ENCODE data around the gene TRPV4. TPM values are rescaled to one million over a fixed set of nuclear protein-coding genes. Genes with fewer than 3 reads are reported as not detected.
A peak's percentile ranks its signal among the peaks of the same experiment; 100 is the strongest.

The TRPV4 gene
- polyA plus RNA-seq, 4 donors = 1.5 to 19.7 (median 10.0) TPM

DNA sequence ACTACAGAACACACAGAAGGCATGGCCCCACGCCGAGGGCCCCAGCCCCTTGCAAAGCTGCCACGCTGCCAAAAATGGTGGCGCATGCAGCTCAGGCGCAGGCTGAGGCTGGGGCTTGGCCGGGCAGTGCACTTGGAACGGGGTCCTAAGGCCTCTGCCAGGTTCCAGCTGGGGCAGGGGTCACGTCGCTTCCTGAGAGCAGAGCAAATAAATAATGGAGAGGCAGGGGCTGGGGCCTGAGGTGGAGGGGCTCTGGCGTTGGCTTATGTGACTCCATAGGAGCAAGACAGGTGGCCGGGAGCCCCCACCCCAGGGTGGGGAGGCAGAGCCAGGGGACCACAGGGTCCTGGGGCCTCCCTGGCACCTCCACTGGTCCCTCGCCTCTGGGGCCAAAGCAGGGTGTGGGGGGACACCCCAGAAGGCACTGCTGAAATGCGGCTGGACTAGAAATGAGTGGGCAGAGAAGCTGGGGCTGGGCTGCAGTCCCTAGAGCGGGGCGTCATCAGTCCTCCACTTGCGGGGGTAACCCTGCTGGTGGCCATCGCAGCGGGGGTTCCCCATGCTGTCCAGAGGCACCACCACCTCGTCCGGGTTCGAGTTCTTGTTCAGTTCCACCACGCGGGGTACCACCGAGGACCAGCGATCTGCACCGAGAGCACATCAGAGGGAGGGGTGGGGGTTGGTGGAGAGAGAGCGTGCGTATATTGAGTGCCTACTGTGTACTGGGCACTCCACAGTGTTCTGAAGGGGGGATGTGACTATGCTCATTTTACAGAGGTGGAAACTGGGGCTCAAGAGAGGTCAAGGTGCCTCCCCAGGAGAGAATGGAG lies 49.8 kb downstream of the TRPV4 start:
- DNase-seq (ENCODE audit: low read depth in 4 of 4, low spot score in 3 of 4) = no peak

DNA sequence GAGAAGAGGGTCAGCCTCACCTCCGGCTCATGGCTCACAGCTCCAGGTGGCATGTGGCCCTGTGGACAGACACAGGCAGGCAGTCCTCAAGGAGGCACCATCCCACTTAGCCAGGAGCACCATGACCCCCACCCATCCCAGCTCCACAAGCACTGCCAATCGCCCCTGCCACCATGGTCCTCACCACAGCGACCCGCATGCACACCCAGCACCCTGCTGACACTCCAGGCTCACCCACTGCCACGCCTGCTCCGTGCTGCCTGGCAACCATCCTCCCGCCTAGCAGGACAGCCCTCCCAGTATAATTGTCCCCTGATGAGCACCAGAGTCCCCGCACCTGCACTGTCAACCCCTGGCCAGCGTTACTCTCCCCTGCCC lies 50.9 kb downstream of the TRPV4 start:
- no peak for DNase-seq (ENCODE audit: low read depth in 4 of 4, low spot score in 3 of 4)

DNA sequence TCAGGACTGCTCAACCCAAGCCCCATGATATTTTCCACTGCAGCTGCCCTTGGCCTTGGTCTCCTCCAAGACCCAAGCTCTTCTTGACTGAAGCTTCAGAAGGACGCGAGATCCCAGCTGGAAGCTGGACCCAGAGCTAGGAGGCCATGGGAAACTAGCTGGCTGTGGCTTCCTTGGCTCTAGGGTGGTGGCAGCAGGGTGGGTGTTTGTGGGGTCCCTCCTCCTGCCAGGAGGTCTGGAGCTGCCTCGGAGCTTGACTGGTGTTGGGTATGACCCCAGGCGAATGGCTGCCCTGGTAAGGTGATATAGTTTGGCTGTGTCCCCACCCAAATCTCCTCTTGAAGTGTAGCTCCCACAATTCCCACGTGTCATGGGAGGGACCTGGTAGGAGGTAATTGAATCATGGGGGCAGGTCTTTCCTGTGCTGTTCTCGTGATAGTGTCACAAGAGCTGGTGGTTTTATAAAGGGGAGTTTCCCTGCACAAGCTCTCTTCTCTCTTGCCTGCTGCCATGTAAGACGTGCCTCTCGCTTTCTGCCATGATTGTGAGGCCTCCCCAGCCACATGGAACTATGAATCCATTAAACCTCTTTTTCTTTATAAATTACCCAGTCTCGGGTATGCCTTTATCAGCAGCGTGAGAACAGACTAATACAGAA lies 51.4 kb downstream of the TRPV4 start:
- no peak for DNase-seq (ENCODE audit: low read depth in 4 of 4, low spot score in 3 of 4)

DNA sequence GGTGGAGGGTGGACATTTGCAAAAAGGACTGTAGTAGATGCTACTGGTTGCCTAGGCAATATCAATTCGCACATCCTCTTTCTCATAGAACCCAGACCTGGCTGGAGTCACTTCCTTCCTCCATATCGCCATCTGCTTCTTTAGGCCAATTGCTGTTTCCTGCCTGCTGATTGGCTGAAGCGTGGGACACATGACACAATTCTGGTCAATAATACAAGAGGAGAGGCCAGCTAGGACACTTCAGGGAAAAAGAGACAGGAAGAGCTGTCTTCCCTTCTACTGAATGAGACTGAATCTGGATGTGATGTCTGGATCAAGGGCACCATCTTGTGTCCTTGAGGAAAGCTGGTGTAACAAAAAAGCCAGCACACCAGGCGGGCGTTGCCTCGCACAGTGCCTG lies 53.8 kb downstream of the TRPV4 start:
- DNase-seq (ENCODE audit: low read depth in 4 of 4, low spot score in 3 of 4) = no peak

DNA sequence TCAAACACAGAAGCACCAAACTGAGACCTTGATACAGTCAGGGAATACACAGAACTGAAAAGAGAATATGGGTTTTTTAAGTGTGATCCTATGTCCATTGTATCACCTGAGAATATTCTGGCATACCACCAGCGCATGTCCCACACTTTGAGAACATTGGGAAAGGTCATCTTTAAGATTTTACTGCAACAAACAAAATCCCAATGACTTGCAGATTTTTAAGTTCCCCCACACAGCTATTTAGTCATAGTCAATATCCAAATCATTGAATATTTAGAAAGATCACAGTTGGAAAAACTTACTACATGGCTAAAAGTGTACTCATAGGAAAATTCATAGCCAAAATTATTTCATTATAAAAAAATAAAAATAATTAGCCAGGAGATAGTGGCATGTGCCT lies 54.5 kb downstream of the TRPV4 start:
- DNase-seq (ENCODE audit: low read depth in 4 of 4, low spot score in 3 of 4) = no peak

DNA sequence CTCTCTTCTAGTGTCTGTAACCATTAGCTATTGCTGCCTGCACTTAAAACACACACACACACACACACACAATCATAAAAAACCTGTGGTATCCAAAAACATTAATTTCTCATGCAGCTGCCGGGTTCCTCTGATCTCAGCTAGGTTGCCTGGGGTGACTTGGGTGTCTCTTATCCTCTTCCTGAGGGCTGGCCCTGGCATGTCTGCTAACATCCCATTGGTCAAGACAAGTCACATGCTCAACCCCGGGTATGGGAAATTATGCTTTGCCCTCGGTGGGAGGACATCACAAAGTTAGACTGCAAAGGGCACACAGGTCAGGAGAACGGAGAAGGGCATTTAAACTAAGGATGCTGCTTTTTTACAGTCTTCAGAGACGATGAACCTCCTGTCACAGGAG lies 55.7 kb downstream of the TRPV4 start:
- no peak for DNase-seq (ENCODE audit: low read depth in 4 of 4, low spot score in 3 of 4)

DNA sequence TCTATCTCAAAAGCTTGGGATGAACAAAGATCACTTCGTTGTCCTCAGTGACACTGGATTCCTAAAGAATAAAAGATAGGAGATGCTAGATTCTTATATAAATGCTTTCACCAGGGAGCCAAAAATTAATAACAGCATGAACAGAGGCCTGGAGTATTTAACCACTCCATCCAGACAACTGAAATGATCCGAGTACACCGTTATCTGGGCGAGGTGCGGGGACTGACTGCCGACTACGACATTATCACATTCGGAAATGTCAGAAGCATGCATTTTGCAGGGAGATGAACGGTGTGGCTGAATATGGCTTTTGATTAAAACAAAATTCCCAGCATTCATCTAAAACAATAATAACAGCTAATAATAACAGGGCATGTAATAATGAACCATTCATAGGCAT lies 56.6 kb downstream of the TRPV4 start:
- no peak for DNase-seq (ENCODE audit: low read depth in 4 of 4, low spot score in 3 of 4)

DNA sequence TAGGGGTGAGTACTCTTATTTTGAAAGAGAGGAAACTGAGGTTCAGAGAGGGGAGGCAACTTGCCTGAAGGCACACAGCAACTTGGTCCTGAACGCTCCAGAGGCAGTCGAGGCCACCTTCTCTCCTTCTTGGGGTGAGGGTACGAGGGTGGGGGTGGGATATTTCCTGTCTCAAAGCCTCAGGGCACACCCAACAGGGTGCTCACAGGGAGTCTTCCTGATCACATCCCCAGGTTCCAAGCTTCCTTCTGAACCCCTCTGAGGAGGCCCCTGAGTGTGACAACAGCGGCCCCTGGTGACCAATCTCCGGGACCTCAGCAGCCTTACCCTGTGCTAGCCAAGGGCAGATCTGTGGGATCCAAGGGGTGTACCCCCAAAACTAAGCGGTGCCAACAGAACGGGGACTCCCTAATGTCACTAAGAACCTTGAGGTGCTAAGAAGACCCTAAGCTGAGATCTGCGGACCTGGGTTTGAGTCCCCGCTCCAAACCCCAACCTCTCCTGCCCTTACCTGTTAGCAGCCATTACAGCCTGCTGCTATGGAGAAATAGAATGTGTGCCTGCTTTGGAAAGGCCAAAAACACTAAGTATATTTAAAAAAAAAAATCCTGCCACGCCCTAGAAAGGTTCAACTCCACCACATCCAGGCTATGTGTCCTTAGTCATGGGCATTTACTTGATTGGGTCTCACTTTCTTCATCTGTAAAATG lies 57.9 kb downstream of the TRPV4 start:
- peak; percentile 23 to 54 (median 46) for DNase-seq (ENCODE audit: low read depth in 4 of 4, low spot score in 3 of 4)

DNA sequence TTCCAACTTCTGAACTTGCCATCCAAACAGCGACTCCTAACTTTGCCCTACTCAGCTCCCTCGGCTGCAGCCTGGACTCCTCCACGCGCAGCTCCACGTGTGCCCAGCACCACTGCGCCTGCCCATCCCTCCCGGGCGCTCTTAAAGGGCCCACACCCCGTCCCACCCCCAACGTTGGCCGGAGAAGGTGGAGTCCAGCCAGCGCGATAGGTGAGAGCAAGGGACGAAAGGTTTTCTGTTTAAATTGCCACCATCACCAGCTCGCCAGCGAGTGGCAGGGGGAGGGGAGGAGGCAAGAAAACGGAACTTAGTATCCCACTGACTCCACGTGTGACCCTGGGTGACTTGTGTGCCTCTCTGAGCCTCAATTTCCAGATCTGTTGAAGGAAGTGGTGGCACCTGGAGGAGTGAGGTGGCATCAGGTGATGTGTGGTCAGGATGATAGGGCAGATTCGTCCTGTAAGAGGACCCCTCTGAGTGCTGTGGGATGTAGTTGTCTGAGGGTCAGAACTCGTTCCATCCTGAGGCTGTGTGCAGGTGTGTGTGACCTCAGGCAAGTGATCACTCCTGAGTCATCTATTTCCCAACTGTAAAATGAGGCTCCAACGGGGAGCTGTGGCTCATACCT lies 59.7 kb downstream of the TRPV4 start:
- no peak for DNase-seq (ENCODE audit: low read depth in 4 of 4, low spot score in 3 of 4)

DNA sequence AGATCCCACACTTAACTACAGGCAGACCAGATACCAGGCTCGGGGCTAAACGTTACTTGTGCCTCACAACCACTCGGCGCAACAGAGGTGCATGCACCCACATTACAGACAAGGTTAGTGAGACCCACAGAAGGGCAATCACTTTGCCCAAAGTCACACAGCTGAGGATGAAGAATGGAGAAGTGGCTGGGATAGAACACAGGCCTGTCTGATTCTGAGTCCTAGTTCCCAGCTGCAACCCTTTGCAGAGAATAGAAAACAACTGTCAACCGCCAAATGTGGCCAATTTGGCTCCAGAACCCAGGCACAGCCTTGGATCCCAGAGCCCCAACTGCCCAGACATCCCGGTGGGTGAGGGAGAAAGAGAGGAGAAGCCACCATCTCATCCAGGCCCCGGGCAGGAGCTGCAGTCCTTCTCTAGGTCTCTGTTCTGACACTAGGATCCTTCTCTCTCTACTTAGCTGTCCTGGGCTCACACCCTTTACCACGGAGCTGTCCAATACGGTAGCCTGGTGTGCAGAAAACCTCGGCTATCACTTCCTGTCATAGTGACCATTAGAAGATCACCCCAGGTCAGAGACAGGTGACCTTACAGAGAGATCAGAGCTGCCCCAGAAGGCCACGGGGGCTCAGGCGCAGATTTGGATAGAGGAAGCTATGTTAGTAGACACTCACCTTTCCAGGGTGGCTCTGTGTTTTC lies 60.4 kb downstream of the TRPV4 start:
- no peak for DNase-seq (ENCODE audit: low read depth in 4 of 4, low spot score in 3 of 4)

DNA sequence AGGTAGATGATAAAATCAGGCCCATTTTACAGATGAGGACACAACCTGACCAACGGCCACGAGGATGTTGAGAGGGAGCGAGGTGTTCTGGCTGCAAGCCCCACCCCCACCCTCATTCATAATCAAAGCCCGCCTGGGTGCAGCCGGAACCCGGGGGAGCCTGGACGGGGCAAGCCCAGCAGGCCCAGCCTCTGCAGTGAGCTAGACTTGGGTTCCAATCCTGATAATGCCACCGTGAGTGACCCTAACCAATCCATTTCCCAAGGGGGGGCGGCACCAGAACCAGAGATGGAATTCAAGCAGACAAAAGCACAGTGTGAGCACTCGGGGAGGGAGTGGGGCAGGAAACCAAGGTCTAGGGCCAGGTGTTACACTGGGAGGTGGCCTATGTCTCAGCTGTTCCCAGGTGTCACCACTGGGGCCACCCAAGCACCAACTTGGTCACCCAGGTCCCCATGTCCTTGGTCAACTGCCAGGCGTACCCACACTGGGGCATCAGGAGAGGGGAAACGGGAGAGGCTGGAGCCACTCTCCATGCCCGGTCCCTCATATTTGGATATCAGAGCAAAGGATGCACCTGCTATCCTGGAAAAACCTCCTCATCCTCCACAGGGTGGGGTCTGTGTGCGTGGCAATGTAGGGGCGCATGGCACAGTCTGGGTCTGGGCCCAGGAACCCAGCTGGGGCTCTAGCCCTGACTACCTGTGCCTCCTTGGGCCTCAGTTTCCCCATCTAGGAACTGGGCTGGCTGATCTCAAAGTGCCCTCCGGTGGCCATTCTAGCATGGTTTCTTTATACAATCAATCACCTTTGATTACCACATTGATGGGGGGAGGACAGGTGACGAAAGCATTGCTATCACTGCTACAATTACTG lies 61.2 kb downstream of the TRPV4 start:
- DNase-seq (ENCODE audit: low read depth in 4 of 4, low spot score in 3 of 4) = no peak

DNA sequence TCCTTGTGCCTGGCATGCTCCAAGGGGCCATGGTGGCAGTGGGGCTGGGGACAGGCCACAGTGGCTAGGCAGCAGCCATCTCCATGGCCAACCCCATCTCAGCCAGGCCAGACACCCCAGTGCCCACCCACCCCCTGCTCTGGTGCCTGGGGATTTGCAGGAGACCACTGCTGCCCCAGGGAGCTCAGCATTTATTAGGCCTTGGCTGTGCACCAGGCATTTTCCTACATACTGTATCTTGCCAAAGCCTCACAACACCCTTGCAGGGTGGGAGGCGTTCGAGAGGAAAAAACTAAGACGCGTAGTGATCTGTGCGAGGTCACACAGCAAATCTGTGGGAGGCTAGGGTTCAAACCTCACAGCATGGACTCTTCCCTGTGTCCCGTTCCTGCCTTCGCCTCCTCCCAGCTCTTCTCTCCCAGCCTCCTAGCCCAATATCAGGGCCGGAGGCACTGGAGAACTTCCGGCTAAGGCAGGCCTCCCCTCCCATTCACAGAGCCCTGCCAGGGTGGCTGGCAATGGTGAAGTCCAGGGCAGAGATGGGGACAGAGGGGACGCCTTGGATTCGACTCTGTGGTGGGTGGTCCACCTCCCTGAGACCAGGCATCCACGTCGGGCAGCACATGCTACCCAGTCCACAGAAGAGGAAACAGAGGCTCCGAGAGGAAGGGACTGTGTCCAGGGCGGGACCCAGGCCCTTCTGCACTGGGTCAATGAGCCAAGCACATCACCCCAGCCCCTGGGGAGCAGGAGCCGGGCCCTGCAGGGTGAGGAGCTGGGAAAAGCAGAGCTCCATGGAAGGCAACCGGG lies 62.1 kb downstream of the TRPV4 start:
- DNase-seq (ENCODE audit: low read depth in 4 of 4, low spot score in 3 of 4) = no peak

DNA sequence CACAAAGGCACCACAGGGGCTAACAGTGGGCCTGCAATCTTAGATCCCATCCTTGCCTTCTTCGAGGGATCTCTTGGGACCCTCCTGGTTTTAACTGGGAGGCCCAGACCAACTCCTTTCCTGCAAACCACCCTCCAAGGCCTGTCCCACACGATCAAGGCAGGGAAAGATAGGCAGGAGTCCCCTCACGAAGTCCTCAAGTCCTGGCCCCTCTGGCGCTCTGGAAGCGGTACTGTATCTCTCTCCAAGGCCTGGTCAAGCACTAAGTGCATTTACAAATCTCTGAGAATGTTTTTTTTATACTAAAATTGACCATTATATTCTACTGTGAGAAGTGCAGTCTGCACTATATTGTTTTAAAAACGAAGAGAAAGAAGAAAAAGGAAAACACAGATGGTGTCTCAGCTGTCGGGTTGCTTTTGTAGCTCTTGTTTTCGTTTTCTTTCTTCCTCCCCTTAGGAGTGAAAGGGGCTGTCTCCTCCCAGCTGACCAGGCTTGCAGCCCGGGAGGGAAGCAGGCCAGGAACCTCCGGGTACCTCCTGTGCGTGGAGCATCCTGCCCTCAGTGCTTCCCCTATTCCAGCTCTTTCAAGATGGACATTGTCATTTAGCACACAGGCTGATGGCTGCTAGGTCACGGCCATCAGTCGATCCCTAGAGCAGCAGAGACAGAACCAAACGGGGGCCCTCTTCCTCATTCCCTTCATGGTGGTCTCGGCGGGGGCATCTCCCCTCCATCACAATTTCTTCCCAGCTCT lies 62.9 kb downstream of the TRPV4 start:
- DNase-seq (ENCODE audit: low read depth in 4 of 4, low spot score in 3 of 4) = no peak

DNA sequence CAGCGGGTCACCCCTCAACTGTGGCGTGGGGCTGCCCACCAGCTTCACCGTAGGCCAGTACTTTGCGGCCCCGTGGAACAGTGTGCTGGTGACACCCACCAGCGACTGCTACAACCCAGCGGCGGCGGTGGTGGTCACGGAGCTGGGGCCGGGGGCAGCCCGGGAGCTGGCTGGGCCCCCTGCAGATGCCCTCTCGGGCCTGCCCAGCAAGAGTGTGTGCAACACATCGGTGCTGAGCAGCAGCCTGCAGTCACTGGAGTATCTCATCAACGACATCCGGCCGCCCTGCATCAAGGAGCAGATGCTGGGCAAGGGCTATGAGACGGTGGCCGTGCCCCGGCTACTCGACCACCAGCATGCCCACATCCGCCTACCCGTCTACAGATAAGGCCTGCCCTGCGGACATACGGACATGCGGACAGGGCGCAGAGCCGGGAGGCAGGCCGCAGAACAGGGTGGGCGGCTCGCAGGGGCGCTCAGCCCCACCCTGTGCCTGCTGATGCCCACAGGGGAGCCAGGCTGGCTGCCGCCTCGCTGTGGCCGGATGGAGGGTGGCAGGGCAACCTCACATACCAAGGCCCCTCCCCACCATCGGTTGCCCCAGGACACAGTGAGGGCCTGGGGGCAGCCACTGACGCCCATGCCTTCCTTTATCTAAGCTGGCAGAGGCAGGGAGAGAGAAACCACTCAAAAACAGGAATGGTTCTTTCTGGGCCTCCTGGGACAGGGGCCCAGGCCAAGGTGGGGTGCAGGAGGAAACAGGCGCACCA lies 64.1 kb downstream of the TRPV4 start:
- no peak for DNase-seq (ENCODE audit: low read depth in 4 of 4, low spot score in 3 of 4)

DNA sequence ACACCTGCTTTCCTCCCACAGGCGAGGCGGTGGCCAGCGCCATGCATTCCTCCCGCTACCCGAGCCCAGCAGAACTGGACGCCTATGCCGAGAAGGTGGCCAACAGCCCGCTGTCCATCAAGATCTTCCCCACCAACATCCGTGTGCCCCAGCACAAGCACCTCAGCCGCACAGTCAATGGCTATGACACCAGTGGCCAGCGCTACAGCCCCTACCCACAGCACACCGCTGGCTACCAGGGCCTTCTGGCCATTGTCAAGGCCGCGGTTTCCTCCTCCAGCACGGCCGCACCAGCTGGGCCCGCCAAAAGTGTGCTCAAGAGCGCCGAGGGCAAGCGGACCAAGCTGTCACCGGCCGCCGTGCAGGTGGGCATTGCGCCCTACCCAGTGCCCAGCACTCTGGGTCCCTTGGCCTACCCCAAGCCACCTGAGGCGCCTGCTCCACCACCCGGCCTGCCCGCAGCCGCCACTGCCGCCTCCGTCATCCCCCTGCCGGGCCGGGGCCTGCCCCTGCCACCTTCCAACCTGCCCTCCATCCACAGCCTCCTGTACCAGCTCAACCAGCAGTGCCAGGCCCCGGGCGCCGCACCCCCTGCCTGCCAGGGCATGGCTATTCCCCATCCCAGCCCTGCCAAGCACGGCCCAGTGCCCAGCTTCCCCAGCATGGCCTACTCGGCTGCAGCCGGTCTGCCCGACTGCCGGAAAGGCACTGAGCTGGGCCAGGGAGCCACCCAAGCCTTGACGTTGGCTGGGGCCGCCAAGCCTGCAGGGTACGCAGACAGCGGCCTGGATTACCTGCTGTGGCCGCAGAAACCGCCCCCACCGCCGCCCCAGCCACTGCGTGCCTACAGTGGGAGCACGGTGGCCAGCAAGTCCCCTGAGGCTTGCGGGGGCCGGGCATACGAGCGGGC lies 65.0 kb downstream of the TRPV4 start:
- no peak for DNase-seq (ENCODE audit: low read depth in 4 of 4, low spot score in 3 of 4)

DNA sequence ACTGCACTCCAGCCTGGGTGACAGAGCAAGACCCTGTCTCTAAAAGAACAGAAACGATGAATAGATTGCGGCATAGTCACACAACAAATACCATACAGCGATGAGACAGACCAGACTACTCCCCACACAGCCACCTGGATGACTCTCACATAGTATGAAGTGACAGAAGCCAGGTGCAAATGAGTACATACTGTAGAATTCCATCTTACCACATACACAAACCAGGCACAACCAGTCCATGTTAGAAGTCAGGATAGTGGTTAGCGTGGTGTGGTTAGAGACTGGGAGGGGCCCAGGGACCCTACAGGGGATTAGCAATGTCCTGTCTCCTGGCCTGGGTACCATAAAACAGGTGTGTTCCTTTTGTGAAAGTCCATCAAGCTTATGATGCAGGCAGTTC lies 65.7 kb downstream of the TRPV4 start:
- DNase-seq (ENCODE audit: low read depth in 4 of 4, low spot score in 3 of 4) = no peak
